Measurements from ENCODE around the gene ELF3. TPM values are rescaled to one million over a fixed set of nuclear protein-coding genes. Genes with fewer than 3 reads are reported as not detected.

ELF3 gene
- total and polyA plus RNA-seq, 2 of the 4 experiments (the other 2 are of a cell fraction): under 0.01 to 0.38 TPM

- Histone ChIP-seq H3K4me2 (ENCODE audit: low read depth, low read length) (no peak overlapping the region), H3K4me1 (ENCODE audit: control insufficient read depth, insufficient read depth, low read length) (peaks cover 2% of the 10 kb centered on the region; the same call in 1 of the 2 replicates), H3K4me3 (ENCODE audit: insufficient read depth, low read depth, low read length) (no peak overlapping the region), H2AK9ac (replicated peaks; ENCODE audit: low read depth, low read length, poor library complexity) (no peak overlapping the region), H3K27ac (ENCODE audit: insufficient read depth, low read length) (no peak overlapping the region), H3K56ac (ENCODE audit: extremely low read depth, insufficient read depth, low read length) (no peak overlapping the region), H2AFZ (replicated peaks; ENCODE audit: low read length, poor library complexity) (no peak overlapping the region), H3K14ac (replicated peaks; ENCODE audit: low read depth, low read length) (no peak overlapping the region), H3K9ac (ENCODE audit: low read depth, low read length) (no peak overlapping the region), H2BK5ac (ENCODE audit: low read depth, low read length, poor library complexity, severe bottlenecking) (no peak overlapping the region), H3K18ac (ENCODE audit: low read depth, low read length) (no peak overlapping the region), H4K91ac (ENCODE audit: insufficient read depth, low read depth, low read length) (no peak overlapping the region), H3K4ac (ENCODE audit: low read depth, low read length) (no peak overlapping the region), H2BK15ac (ENCODE audit: low read depth, low read length) (no peak overlapping the region), H4K8ac (ENCODE audit: low read depth in 2 of 2, low read length in 2 of 2) (no peak overlapping the region), H3K79me1 (ENCODE audit: low read depth in 1 of 2, low read length in 2 of 2) (no peaks in the 10 kb centered on the region), H3K36me3 (ENCODE audit: control insufficient read depth, insufficient read depth, low read length) (peaks cover 41% of the 10 kb centered on the region), H3K9me3 (ENCODE audit: control insufficient read depth, insufficient read depth, low read length) (no peaks in the 10 kb centered on the region), H4K5ac (ENCODE audit: low read depth, low read length) (no peak overlapping the region), H2BK120ac (ENCODE audit: low read depth, low read length) (no peak overlapping the region), H3K9me1 (ENCODE audit: insufficient read depth, low read length) (no peaks in the 10 kb centered on the region; the same call in 1 of the 2 replicates), H3K23ac (ENCODE audit: low read depth, low read length) (no peak overlapping the region), H2AK5ac (ENCODE audit: low read depth, low read length) (no peak overlapping the region), H4K20me1 (ENCODE audit: insufficient read depth, low read length) (no peaks in the 10 kb centered on the region), H2BK20ac (ENCODE audit: low read depth, low read length) (no peak overlapping the region), H3K27me3 (ENCODE audit: control insufficient read depth, insufficient read depth, low read length) (no peaks in the 10 kb centered on the region)
- dilution Hi-C loops (cut with HindIII; ENCODE audit: low sequenced_read_pairs, unreplicated experiment): no loop called here
- no CpG with 5 or more reads among the region's 2 CpGs for WGBS, 2 experiments (ENCODE audit: extremely low coverage in 2 of 2, insufficient read length in 1 of 2)
- ATAC-seq (ENCODE audit: low read depth): peak; percentile 46
- intact Hi-C loops (cut with micrococcal nuclease): loop anchor here (5.0 kb wide), 1 partner anchor 131 kb away; no protein-coding TSS in a partner anchor
- CTCF ChIA-PET: interaction anchor here (0.8 kb wide), 1 partner anchor 10 kb away, joined by 6 read pairs; no protein-coding TSS in a partner anchor
- BruUV-seq (replicated peaks): no TSS peak
- DNase-seq: no peak
- in situ Hi-C loops (cut with MboI; ENCODE audit: low sequenced_read_pairs): no loop called here
- peak; percentile 31 for TF ChIP-seq RAD21 (IDR thresholded peaks at IDR 0.05; ENCODE audit: low read length)
- TF ChIP-seq CEBPB (IDR thresholded peaks at IDR 0.05; ENCODE audit: low read depth, low read length): no peak
- TF ChIP-seq, protein P1, sequence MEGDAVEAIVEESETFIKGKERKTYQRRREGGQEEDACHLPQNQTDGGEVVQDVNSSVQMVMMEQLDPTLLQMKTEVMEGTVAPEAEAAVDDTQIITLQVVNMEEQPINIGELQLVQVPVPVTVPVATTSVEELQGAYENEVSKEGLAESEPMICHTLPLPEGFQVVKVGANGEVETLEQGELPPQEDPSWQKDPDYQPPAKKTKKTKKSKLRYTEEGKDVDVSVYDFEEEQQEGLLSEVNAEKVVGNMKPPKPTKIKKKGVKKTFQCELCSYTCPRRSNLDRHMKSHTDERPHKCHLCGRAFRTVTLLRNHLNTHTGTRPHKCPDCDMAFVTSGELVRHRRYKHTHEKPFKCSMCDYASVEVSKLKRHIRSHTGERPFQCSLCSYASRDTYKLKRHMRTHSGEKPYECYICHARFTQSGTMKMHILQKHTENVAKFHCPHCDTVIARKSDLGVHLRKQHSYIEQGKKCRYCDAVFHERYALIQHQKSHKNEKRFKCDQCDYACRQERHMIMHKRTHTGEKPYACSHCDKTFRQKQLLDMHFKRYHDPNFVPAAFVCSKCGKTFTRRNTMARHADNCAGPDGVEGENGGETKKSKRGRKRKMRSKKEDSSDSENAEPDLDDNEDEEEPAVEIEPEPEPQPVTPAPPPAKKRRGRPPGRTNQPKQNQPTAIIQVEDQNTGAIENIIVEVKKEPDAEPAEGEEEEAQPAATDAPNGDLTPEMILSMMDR (conservative IDR thresholded peaks at IDR 0.05; ENCODE audit: low read depth, low read length): peak; percentile 52
- POLR2A ChIA-PET (ENCODE audit: unreplicated experiment): no interaction called here
These were observed 4.4 kb upstream of the ELF3 start for GRCh38 chr1:202005958-202006357.
